Effector memory CD4-positive, alpha-beta T cell (primary cell): Measurements from ENCODE around the gene SFTPA1.
"Not testable (repeated sequence)": the region's sequence is repeated elsewhere in the genome, so short reads cannot be mapped to it uniquely, and the experiment has no call there.

ENCODE experiments used
- DNase-seq, 3 donors: peaks; one replicate each; pipeline ENCODE4 v3.0.0-alpha.2; 2020
- H3K27ac ChIP-seq: 2 replicates; pipeline ENCODE4 v1.7.0; 2013; ENCODE audit warnings: mild to moderate bottlenecking, low read length, moderate library complexity; ENCODE audit not compliant: insufficient read depth, poor library complexity, severe bottlenecking
- H3K27me3 ChIP-seq: replicated peaks from 2 replicates; pipeline ENCODE4 v1.7.0; 2013; ENCODE audit warnings: mild to moderate bottlenecking, low read length; ENCODE audit not compliant: insufficient read depth, control insufficient read depth, poor library complexity, severe bottlenecking
- H3K36me3 ChIP-seq: 2 replicates; pipeline ENCODE4 v1.7.0; 2013; ENCODE audit warnings: mild to moderate bottlenecking, low read length, moderate library complexity; ENCODE audit not compliant: control insufficient read depth, insufficient read depth
- H3K4me1 ChIP-seq: 2 replicates; pipeline ENCODE4 v1.7.0; 2013; ENCODE audit warnings: low read length, mild to moderate bottlenecking; ENCODE audit not compliant: control insufficient read depth, insufficient read depth, poor library complexity, severe bottlenecking
- H3K4me3 ChIP-seq: 2 replicates; pipeline ENCODE4 v1.7.0; 2013; ENCODE audit warnings: low read length, low read depth, mild to moderate bottlenecking; ENCODE audit not compliant: insufficient read depth, poor library complexity, severe bottlenecking
- H3K9me3 ChIP-seq: 2 replicates; pipeline ENCODE4 v1.7.0; 2013; ENCODE audit warnings: mild to moderate bottlenecking, low read length, moderate library complexity; ENCODE audit not compliant: control insufficient read depth

Gene SFTPA1

DNA sequence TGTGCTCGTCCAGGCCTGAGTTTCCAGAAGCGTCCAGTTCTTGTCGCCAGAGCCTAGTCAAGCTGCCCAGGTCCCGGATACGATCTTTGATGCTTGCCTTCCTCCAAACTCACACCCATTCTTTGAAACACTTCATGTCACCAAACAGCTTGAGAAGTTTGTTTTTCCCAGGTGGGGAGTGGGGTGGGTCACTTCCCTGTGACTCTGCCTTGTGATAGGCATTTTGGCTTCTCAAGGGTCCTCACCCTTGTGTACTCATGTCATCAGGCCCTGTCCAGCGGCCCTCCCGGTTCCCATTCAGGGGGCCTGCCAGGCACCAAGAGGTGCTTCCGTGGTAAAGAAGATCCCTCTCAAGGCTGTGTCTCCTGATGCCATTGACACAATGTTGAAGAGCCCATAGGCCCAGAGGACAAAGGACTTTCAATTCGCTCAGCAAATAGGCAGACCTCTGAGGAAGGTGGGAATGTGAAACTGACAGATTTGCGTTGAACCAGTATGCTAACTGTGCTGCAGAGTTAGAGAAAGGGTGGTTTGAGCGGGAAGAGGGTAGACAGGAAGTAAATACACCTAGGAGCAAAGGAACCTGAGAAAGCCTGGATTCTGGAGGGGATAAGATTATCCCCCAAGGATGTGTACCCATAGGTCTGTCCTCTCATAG, 24.7 kb upstream of the SFTPA1 start:
- Histone ChIP-seq H3K27ac (no peak overlapping the region), H3K27me3 (no peaks in the 10 kb centered on the region), H3K4me1 (no peaks in the 10 kb centered on the region), H3K9me3 (no peaks in the 10 kb centered on the region), H3K36me3 (no peaks in the 10 kb centered on the region), H3K4me3 (no peak overlapping the region)
- no peak for DNase-seq

DNA sequence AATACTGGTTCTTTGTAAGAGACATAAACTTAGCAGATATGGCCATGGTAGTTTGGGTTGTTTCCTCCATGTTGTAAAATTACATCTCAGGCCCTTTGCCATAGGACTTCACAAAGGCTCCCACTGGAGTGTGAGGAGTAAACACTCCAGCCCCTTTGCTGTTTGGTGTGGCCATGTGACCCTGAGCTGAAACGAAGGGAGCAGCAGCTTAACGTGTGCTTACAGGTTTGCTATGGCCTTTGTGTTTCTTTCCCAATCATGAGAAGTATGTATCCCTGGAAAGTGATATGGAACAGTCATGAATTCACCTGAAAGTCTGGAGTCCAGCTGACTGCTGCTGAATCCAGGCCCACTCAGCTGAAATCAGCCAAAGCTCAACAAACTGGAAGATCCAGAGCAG, 23.8 kb upstream of the SFTPA1 start:
- Histone ChIP-seq H3K4me3 (no peak overlapping the region), H3K27ac (no peak overlapping the region), H3K27me3 (no peaks in the 10 kb centered on the region), H3K9me3 (no peaks in the 10 kb centered on the region), H3K4me1 (no peaks in the 10 kb centered on the region), H3K36me3 (no peaks in the 10 kb centered on the region)
- no peak for DNase-seq

DNA sequence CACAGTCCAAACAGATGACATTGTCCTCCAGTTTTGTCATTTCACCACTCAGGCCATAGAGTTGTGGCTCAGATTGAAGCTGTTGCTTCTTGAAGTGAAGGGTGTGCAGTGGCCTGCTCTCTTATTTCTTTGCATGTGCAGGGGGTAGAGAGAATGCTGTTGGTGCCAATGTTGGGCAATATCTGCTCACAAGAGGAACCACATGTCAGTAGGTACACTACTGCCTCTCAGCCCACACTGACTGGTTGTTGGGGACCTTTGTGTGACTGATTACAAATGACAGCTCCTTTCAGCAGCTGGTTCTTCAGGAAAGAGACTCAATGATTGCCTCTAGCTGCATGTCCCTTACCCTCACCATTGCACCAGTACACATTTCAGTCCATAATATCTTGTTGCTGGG, 21.9 kb upstream of the SFTPA1 start:
- no peaks in the 10 kb centered on the region for H3K9me3 ChIP-seq
- no peaks in the 10 kb centered on the region for H3K36me3 ChIP-seq
- H3K4me1 ChIP-seq, result no peaks in the 10 kb centered on the region
- H3K4me3 ChIP-seq, result no peak overlapping the region
- H3K27me3 ChIP-seq, result no peaks in the 10 kb centered on the region
- no peak for DNase-seq
- no peak overlapping the region for H3K27ac ChIP-seq

DNA sequence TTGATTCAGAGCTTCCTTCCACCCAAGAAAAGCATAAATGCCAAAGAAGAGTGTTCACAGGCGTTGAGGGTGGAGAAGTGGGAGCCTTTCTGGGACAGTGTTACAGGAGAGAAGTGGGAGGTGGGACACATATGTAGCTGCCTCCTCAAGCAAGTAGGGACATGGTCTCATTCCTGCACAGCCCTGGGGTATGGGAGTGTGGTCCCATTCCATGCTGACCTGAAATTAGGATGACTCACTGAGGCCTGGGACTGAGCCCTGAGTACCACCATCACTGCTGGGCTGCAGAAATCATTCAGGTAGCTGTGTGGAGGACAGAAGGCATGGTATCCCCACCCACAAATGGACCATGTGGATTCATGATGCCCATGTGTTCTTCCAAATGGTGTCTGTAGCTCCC, 17.4 kb upstream of the SFTPA1 start:
- no peaks in the 10 kb centered on the region for H3K36me3 ChIP-seq
- H3K9me3 ChIP-seq, result no peaks in the 10 kb centered on the region
- H3K4me1 ChIP-seq, result no peaks in the 10 kb centered on the region
- H3K27ac ChIP-seq, result no peak overlapping the region
- no peak overlapping the region for H3K4me3 ChIP-seq
- no peak for DNase-seq
- H3K27me3 ChIP-seq, result no peaks in the 10 kb centered on the region

DNA sequence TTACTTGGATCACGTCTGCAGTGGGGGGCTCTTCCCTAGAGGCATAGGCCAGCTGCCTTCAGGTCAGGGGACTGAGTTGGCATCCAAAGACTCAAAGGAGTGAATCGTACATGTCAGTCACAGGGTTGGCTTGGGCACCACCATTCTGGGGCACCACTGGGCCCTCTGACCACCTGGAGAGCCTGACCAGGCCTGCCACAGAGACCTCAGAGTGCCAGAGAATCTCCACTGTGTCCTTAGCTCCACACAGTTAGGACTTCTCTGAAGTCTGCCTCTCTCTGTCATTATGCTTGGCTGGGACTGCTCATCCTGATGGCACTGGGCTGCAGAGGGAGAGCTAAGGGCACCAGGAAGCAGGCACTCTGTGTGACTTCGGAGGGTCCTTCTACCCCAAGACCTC, 16.2 kb upstream of the SFTPA1 start:
- H3K27ac ChIP-seq, H3K9me3 ChIP-seq, DNase-seq, H3K4me3 ChIP-seq, H3K4me1 ChIP-seq, H3K36me3 ChIP-seq, H3K27me3 ChIP-seq: not testable (repeated sequence)

DNA sequence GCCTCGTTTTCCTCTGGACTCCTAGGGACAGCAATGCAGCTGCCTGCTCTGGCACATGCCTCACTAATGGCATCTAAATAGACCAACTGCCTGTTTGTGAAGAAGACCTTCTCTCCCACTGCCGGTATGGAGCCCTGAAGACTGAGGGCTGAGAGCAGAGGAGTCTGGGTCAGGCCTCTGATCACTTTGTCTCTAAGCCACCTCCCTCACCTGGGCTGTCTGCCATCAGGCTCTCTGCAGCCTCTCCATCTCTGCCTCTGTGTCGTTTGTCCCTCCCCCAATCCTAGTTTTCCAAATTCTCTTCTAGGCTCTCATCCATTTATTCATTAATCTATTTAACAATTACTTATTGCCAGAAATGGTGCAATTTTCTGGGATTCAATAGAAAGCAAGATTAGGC, 15.2 kb upstream of the SFTPA1 start:
- Histone ChIP-seq H3K36me3 (no peaks in the 10 kb centered on the region), H3K27ac (no peak overlapping the region), H3K4me1 (no peaks in the 10 kb centered on the region), H3K4me3 (no peak overlapping the region), H3K9me3 (no peaks in the 10 kb centered on the region), H3K27me3 (no peaks in the 10 kb centered on the region)
- DNase-seq, result no peak

DNA sequence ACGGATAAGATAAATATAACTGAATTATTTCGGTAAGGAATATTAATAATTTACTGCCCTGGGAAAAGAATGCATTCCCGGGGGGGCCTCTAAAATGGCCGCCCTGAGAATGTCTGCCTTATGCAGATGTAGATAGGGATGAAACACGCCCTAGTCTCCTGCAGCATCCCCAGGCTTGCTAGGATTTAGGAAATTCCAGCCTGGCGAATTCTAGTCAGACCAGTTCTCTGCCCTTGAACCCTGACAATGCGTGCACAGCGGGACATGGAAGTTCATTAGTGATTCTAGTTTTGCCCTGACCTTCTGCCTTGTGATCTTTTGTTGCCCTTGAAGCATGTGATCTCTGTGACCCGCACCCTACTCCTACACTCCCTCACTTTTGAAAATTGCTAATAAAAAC, 11.1 kb upstream of the SFTPA1 start:
- not testable (repeated sequence) for DNase-seq, H3K4me1 ChIP-seq, H3K4me3 ChIP-seq, H3K27ac ChIP-seq, H3K9me3 ChIP-seq, H3K36me3 ChIP-seq, H3K27me3 ChIP-seq

DNA sequence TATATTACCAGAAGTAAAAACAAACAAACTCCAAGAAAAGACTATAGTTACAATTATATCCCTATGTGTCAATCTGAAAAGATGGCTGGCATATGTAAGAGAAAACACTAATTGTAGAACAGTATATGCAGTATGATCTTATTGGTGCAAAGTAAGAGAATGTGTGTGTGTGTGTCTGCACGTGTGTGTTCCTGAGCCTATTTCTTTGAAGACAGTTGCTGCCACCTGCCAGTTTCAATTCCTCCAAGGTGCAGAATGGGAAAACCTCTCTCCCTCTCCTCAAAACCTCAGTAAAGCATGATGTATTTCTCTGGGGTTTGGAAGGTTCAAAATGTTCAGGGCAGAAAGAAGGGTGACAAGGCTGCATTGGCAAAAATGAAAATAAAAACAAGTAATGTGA, 8.8 kb upstream of the SFTPA1 start:
- Histone ChIP-seq H3K27me3 (no peaks in the 10 kb centered on the region), H3K4me3 (no peak overlapping the region), H3K27ac (no peak overlapping the region), H3K9me3 (no peaks in the 10 kb centered on the region), H3K36me3 (no peaks in the 10 kb centered on the region), H3K4me1 (no peaks in the 10 kb centered on the region)
- no peak for DNase-seq

DNA sequence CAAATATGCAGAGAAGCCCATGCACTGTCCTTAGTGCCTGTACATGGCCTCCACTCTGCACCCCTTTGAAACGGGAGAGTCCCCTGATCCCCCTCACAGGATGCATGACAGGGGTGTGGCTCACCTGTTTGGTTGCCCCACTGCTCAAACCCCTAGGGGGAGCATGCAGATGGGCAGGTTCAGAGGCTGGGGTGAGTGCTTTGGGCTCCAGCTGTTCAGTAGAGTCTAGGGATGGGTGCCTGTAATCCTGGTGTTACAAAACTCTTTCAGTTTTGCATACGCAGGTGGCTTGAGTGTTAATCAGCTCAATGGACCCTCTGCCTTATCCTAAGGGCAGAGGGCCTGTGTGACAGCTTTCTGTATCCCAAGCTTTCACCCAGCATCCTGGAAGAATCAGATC, 7.8 kb upstream of the SFTPA1 start:
- Histone ChIP-seq H3K36me3 (no peaks in the 10 kb centered on the region), H3K4me1 (no peaks in the 10 kb centered on the region), H3K9me3 (no peaks in the 10 kb centered on the region), H3K4me3 (no peak overlapping the region), H3K27ac (no peak overlapping the region), H3K27me3 (no peaks in the 10 kb centered on the region)
- DNase-seq, result no peak

DNA sequence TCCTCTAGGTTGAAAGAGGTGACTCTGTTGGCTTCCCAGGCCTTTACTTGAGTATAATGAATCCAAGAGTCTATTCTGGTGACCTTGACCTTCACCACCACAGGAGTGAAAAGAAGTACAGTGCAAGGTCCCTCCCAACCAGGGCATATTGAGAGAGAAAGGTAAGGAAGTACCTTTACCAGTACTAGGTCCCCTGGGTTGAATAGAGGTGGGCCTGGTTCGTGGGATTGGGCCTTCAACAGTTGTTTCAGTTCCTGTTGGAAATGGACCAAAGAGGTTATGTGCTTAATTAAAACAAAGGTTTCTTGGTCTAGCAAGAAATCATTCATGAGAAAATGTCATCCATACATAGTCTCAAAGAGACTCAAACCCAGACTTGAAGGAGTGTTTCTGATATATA, 6.4 kb upstream of the SFTPA1 start:
- H3K4me3 ChIP-seq, result no peak overlapping the region
- H3K36me3 ChIP-seq, result no peaks in the 10 kb centered on the region
- H3K27me3 ChIP-seq, result no peaks in the 10 kb centered on the region
- H3K27ac ChIP-seq, result no peak overlapping the region
- no peaks in the 10 kb centered on the region for H3K9me3 ChIP-seq
- H3K4me1 ChIP-seq, result no peaks in the 10 kb centered on the region
- no peak for DNase-seq

DNA sequence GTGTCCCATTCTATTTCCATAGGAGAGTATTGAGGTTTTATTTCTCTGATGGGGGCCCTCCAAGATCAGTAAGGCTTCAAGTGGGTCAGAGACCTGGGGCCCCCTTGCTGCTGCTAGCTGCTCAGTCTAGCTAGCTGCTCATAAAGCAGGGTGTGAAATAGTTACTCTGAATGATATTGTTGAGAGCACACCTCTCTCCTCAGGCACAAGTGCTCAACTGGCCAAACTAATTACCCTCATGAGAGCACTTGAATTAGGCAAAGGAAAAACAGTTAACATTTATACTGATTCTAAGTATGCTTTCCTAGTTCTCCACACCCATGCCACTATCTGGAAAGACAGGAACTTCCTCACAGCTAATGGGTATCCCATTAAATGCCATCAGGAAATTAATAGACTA, 5.4 kb upstream of the SFTPA1 start:
- Histone ChIP-seq H3K9me3 (no peaks in the 10 kb centered on the region), H3K4me3 (no peak overlapping the region), H3K4me1 (no peaks in the 10 kb centered on the region), H3K36me3 (no peaks in the 10 kb centered on the region), H3K27me3 (no peaks in the 10 kb centered on the region), H3K27ac (no peak overlapping the region)
- DNase-seq, result no peak
